Measurements from ENCODE around the gene MTG2.

Gene MTG2

GRCh38 chr20:62197311-62197710 lies 14.5 kb downstream of the MTG2 start:
- H3K4me1 ChIP-seq (ENCODE audit: control insufficient read depth, insufficient read depth, low read depth, low read length): peaks cover 21% of the 10 kb centered on the region
- no peak overlapping the region for H3K27ac ChIP-seq (ENCODE audit: low read length, poor library complexity, severe bottlenecking)
- no peak overlapping the region for H2BK5ac ChIP-seq (ENCODE audit: low read depth, low read length, poor library complexity, severe bottlenecking)
- H3K4me2 ChIP-seq (ENCODE audit: low read length, poor library complexity, severe bottlenecking): no peak overlapping the region
- H2BK15ac ChIP-seq (ENCODE audit: low read depth, poor library complexity, severe bottlenecking): no peak overlapping the region
- no peak overlapping the region for H2AK5ac ChIP-seq (ENCODE audit: low read length, severe bottlenecking)
- DNase-seq: no peak
- no peak overlapping the region for H2BK12ac ChIP-seq (ENCODE audit: low read length in 2 of 2)
- H2BK120ac ChIP-seq (ENCODE audit: low read depth, low read length): no peak overlapping the region
- H3K9ac ChIP-seq (ENCODE audit: low read length): no peak overlapping the region
- H4K8ac ChIP-seq (ENCODE audit: low read length): no peak overlapping the region
- no peak overlapping the region for H3K4me3 ChIP-seq (ENCODE audit: insufficient read depth in 1 of 2, low read depth in 1 of 2, low read length in 2 of 2)
- no peak overlapping the region for H2AFZ ChIP-seq (ENCODE audit: low read depth, low read length)
- no peak overlapping the region for H3K14ac ChIP-seq (ENCODE audit: low read length in 2 of 2)
- H4K91ac ChIP-seq (ENCODE audit: low read length): no peak overlapping the region
- no peak overlapping the region for H3K18ac ChIP-seq (ENCODE audit: low read depth in 1 of 2, low read length in 2 of 2)
- no peaks in the 10 kb centered on the region for H3K27me3 ChIP-seq (ENCODE audit: control insufficient read depth in 1 of 2, insufficient read depth in 1 of 2, low read length in 2 of 2)
- no peaks in the 10 kb centered on the region for H3K9me3 ChIP-seq (ENCODE audit: control insufficient read depth, low read length)
- WGBS: 89% methylated on average over 6 of the region's 9 CpGs
- H3K4ac ChIP-seq (ENCODE audit: low read depth in 1 of 2, low read length in 2 of 2): no peak overlapping the region
- peaks cover 59 to 64% of the 10 kb centered on the region in 2 experiments for H3K36me3 ChIP-seq (ENCODE audit: control insufficient read depth in 1 of 2, insufficient read depth in 2 of 2, low read depth in 1 of 2, low read length in 2 of 2)
- H3K23ac ChIP-seq (ENCODE audit: low read length in 2 of 2): no peak overlapping the region
- H3K79me1 ChIP-seq (replicated peaks; ENCODE audit: low read length, poor library complexity, severe bottlenecking): peaks cover 27% of the 10 kb centered on the region

GRCh38 chr20:62197801-62198200 lies 15.0 kb downstream of the MTG2 start:
- 98% methylated on average over 18 of the region's 18 CpGs for WGBS
- no peak overlapping the region for H3K4me3 ChIP-seq (ENCODE audit: insufficient read depth in 1 of 2, low read depth in 1 of 2, low read length in 2 of 2)

GRCh38 chr20:62198496-62198895 lies 15.7 kb downstream of the MTG2 start:
- Histone ChIP-seq H3K23ac (ENCODE audit: low read length in 2 of 2) (no peak overlapping the region), H3K14ac (ENCODE audit: low read length in 2 of 2) (no peak overlapping the region), H3K4me2 (ENCODE audit: low read length, poor library complexity, severe bottlenecking) (no peak overlapping the region), H3K4ac (ENCODE audit: low read depth in 1 of 2, low read length in 2 of 2) (no peak overlapping the region), H4K8ac (ENCODE audit: low read length) (no peak overlapping the region), H3K79me1 (replicated peaks; ENCODE audit: low read length, poor library complexity, severe bottlenecking) (peaks cover 22% of the 10 kb centered on the region), H2AK5ac (ENCODE audit: low read length, severe bottlenecking) (no peak overlapping the region), H2AFZ (ENCODE audit: low read depth, low read length) (no peak overlapping the region), H2BK5ac (ENCODE audit: low read depth, low read length, poor library complexity, severe bottlenecking) (no peak overlapping the region), H3K36me3 (ENCODE audit: control insufficient read depth in 1 of 2, insufficient read depth in 2 of 2, low read depth in 1 of 2, low read length in 2 of 2) (peaks cover 62 to 64% of the 10 kb centered on the region in 2 experiments), H3K27me3 (ENCODE audit: control insufficient read depth in 1 of 2, insufficient read depth in 1 of 2, low read length in 2 of 2) (no peaks in the 10 kb centered on the region), H3K9me3 (ENCODE audit: control insufficient read depth, low read length) (no peaks in the 10 kb centered on the region), H3K4me3 (ENCODE audit: insufficient read depth in 1 of 2, low read depth in 1 of 2, low read length in 2 of 2) (no peak overlapping the region), H2BK12ac (ENCODE audit: low read length in 2 of 2) (no peak overlapping the region), H3K18ac (ENCODE audit: low read depth in 1 of 2, low read length in 2 of 2) (no peak overlapping the region), H2BK120ac (ENCODE audit: low read depth, low read length) (no peak overlapping the region), H4K91ac (ENCODE audit: low read length) (no peak overlapping the region), H3K9ac (ENCODE audit: low read length) (no peak overlapping the region), H2BK15ac (ENCODE audit: low read depth, poor library complexity, severe bottlenecking) (no peak overlapping the region), H3K27ac (ENCODE audit: low read length, poor library complexity, severe bottlenecking) (no peak overlapping the region), H3K4me1 (ENCODE audit: control insufficient read depth, insufficient read depth, low read depth, low read length) (peaks cover 26% of the 10 kb centered on the region)
- no peak for DNase-seq
- WGBS: 97% methylated on average over 17 of the region's 17 CpGs

More at GRCh38 chr20:62197801-62198200, 15.0 kb downstream of the MTG2 start:
- Histone ChIP-seq H2BK12ac (ENCODE audit: low read length in 2 of 2) (no peak overlapping the region), H2BK15ac (ENCODE audit: low read depth, poor library complexity, severe bottlenecking) (no peak overlapping the region), H3K23ac (ENCODE audit: low read length in 2 of 2) (no peak overlapping the region), H3K18ac (ENCODE audit: low read depth in 1 of 2, low read length in 2 of 2) (no peak overlapping the region), H2BK120ac (ENCODE audit: low read depth, low read length) (no peak overlapping the region), H3K4me2 (ENCODE audit: low read length, poor library complexity, severe bottlenecking) (no peak overlapping the region), H2AK5ac (ENCODE audit: low read length, severe bottlenecking) (no peak overlapping the region), H3K27ac (ENCODE audit: low read length, poor library complexity, severe bottlenecking) (no peak overlapping the region), H3K4ac (ENCODE audit: low read depth in 1 of 2, low read length in 2 of 2) (no peak overlapping the region), H2BK5ac (ENCODE audit: low read depth, low read length, poor library complexity, severe bottlenecking) (no peak overlapping the region), H3K9me3 (ENCODE audit: control insufficient read depth, low read length) (no peaks in the 10 kb centered on the region), H3K27me3 (ENCODE audit: control insufficient read depth in 1 of 2, insufficient read depth in 1 of 2, low read length in 2 of 2) (no peaks in the 10 kb centered on the region), H2AFZ (ENCODE audit: low read depth, low read length) (no peak overlapping the region), H3K36me3 (ENCODE audit: control insufficient read depth in 1 of 2, insufficient read depth in 2 of 2, low read depth in 1 of 2, low read length in 2 of 2) (peaks cover 61 to 64% of the 10 kb centered on the region in 2 experiments), H3K14ac (ENCODE audit: low read length in 2 of 2) (no peak overlapping the region), H3K79me1 (replicated peaks; ENCODE audit: low read length, poor library complexity, severe bottlenecking) (peaks cover 27% of the 10 kb centered on the region), H4K8ac (ENCODE audit: low read length) (no peak overlapping the region), H3K9ac (ENCODE audit: low read length) (no peak overlapping the region), H3K4me1 (ENCODE audit: control insufficient read depth, insufficient read depth, low read depth, low read length) (peaks cover 22% of the 10 kb centered on the region), H4K91ac (ENCODE audit: low read length) (no peak overlapping the region)
- no peak for DNase-seq

- Histone ChIP-seq H3K23ac (ENCODE audit: low read length in 2 of 2) (no peak overlapping the region), H3K79me1 (replicated peaks; ENCODE audit: low read length, poor library complexity, severe bottlenecking) (peaks cover 20% of the 10 kb centered on the region), H4K91ac (ENCODE audit: low read length) (no peak overlapping the region), H3K4me3 (ENCODE audit: insufficient read depth in 1 of 2, low read depth in 1 of 2, low read length in 2 of 2) (no peak overlapping the region), H2AFZ (ENCODE audit: low read depth, low read length) (no peak overlapping the region), H3K9ac (ENCODE audit: low read length) (no peak overlapping the region), H2BK12ac (ENCODE audit: low read length in 2 of 2) (no peak overlapping the region), H3K4ac (ENCODE audit: low read depth in 1 of 2, low read length in 2 of 2) (no peak overlapping the region), H3K4me2 (ENCODE audit: low read length, poor library complexity, severe bottlenecking) (no peak overlapping the region), H3K27ac (ENCODE audit: low read length, poor library complexity, severe bottlenecking) (no peak overlapping the region), H3K4me1 (ENCODE audit: control insufficient read depth, insufficient read depth, low read depth, low read length) (peaks cover 29% of the 10 kb centered on the region), H3K18ac (ENCODE audit: low read depth in 1 of 2, low read length in 2 of 2) (no peak overlapping the region), H3K9me3 (ENCODE audit: control insufficient read depth, low read length) (no peaks in the 10 kb centered on the region), H2BK120ac (ENCODE audit: low read depth, low read length) (no peak overlapping the region), H2AK5ac (ENCODE audit: low read length, severe bottlenecking) (no peak overlapping the region), H2BK15ac (ENCODE audit: low read depth, poor library complexity, severe bottlenecking) (no peak overlapping the region), H3K36me3 (ENCODE audit: control insufficient read depth in 1 of 2, insufficient read depth in 2 of 2, low read depth in 1 of 2, low read length in 2 of 2) (peaks cover 63 to 64% of the 10 kb centered on the region in 2 experiments), H3K27me3 (ENCODE audit: control insufficient read depth in 1 of 2, insufficient read depth in 1 of 2, low read length in 2 of 2) (no peaks in the 10 kb centered on the region), H3K14ac (ENCODE audit: low read length in 2 of 2) (no peak overlapping the region), H4K8ac (ENCODE audit: low read length) (no peak overlapping the region), H2BK5ac (ENCODE audit: low read depth, low read length, poor library complexity, severe bottlenecking) (no peak overlapping the region)
- DNase-seq: no peak
- 98% methylated on average over 18 of the region's 18 CpGs for WGBS
Measured at GRCh38 chr20:62198931-62199330, 16.1 kb downstream of the MTG2 start.
